ENCODE results near the gene EXOC3. TPM values are rescaled to one million over a fixed set of nuclear protein-coding genes. Genes with fewer than 3 reads are reported as not detected.
A peak's percentile ranks its signal among the peaks of the same experiment; 100 is the strongest.

Gene EXOC3
- total RNA-seq, 1 donor from 2014 or later = 28.6 TPM

DNA sequence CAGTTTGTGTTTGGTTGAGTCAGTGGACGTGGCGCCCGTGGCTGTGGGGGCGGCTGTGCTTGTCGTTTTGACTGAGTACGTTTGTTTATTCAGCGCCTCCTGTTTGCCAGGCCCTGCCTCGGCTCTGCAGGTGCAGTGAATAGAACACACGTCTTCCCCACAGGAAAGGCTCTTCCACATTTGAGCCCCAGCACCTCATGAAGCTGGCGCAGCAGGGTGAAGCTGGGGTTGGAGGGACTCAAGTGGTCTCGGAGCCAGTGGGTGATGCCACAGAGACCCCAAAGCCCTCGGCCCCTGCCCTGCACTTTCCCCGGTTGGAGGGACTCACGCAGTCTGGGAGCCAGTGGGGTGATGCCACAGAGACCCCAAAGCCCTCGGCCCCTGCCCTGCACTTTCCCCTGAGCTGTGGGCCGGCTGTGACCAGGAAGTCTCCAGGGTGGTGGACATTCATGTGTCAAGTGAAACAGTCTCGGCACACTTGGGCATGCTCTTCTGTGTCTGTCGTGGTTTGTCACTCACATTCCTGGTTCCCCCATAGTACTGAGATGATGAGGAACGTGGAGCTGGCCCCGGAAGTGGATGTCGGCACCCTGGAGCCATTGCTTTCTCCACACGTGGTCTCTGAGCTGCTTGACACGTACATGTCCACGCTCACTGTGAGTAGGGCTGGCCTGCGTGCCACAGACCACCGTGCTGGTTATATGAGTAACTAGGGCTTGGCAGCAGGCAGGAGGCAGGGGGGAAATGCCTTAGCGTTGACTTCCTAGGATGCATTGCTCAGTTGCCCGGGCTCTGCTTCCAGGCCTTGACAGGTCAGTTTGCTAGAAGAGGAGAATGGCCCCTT is 13.6 kb downstream of the EXOC3 start:
- peak; percentile 55 to 88 for DNase-seq (ENCODE audit: low read depth in 2 of 2)

DNA sequence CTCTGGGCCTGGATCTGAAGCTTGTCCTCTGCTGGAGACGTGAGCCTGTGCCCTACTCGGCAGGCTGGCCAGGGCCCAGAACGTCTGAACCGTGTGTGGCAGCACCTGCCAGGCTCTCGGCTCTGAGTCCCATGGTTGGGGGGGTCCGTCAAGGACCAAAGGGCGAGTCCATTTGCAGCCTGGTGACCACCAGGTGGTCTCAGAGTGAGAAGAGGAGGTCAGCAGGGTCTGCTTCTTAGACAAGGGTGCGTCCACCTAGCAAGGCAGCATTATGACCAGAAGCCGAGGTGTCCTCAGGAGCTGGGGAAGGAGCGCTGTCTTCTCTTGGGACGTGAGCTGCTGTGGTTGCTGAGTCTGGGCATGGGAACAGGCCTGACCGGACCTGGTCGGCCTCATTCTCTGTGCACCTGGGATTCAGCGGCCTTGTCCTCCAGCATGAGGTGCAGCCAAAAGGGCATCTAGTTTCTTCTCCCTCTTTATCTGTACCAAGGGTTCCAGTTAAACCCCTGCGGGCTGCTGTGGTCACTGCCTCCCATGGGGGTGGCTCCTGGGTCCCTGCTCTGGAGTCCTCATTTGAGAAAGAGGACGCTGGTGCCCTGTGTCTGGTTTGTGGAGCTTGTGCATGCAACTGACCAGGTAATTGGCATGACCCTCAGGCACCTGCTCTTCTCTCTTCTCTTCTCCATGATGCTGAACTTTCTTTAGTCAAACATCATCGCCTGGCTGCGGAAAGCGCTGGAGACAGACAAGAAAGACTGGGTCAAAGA is 14.4 kb downstream of the EXOC3 start:
- DNase-seq (ENCODE audit: low read depth in 2 of 2) = no peak

DNA sequence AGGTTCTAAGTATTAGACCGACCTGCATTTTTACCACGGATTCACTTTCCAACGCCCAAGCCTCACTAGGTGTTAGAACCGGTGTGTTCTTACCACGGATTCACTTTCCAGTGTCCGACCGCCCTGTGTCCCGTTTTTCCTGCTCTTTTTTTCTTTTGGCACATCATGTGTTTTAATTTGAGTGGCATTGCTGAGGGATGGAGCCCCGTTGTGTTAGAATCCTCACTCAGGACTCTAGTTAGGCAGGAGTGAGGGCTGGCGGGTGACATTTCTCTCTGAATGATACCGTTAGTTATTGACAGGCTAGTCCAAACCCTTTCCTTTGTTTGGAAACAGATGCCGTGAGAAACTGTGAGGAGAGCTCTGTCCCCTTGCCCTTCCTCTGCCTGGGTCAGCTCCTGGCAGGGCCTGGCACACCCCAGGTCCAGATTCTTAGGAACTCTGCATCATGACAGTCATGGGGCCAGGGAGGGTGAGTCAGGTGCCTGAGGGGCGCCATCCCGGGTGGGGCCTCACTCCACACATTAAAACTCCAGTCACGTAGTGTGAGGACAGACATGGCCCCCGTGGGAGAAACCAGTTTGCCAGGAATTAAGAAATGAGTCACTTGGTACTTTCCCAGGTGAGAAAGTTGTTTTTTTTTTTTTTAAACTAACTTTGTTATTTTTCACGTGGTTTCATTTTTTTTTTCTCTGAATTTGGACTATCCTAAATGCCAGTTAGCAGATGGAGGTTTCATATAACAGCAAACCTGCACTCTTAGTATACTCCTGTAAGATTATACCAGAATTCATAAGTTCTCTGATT is 15.8 kb downstream of the EXOC3 start:
- peak; percentile 45 to 91 for DNase-seq (ENCODE audit: low read depth in 2 of 2)

DNA sequence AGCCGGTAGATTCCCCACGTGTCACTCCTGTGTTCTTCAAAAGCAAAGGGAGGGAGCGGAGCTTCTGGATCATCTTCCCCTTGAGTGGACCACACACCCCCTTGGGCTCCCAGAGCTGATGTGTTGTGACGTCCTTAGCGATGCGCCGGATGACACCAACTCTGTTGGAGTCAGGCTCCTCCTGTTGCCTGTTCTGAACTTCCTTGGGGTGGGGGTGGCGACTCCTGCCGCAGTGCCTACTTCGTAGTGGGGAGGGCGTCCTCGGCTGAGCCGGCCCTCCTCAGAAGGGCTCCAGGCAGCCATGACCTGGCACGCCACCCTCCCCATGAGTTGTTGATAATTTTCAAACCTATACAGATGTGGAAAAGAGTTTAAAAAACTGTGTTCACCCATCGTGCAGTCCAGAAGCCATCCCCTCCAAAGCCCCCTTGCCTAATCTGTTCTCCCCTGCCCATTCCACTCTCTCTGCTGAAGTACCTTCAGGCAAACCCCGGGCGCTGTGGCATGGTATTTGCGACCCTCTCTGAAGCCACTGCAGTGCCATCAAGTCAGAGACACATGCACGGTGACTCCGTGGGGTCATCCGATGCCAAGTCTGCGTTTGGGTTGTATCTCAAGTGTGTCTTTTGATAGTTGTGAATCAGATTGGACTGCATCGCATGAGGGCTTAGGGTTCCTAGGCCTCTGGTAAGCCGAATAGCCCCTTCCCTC is 16.7 kb downstream of the EXOC3 start:
- DNase-seq (ENCODE audit: low read depth in 2 of 2) = no peak

DNA sequence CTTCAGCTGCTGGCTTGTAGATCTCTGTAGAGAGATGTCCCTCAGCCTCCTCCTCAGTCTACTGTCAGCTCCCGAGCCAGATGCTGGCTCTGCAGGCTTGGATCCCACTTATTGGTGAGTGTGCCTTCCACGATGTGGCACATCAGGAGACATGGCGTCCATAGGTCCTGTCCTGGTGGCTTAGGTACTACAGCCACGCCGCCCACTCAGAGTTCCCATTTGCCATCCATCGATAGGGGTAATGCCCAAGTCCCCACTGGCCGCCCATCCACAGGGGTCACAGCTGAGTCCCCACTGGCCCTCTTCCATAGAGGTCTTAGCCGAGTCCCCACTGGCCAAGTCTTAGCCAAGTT is 17.3 kb downstream of the EXOC3 start:
- no peak for DNase-seq (ENCODE audit: low read depth in 2 of 2)

DNA sequence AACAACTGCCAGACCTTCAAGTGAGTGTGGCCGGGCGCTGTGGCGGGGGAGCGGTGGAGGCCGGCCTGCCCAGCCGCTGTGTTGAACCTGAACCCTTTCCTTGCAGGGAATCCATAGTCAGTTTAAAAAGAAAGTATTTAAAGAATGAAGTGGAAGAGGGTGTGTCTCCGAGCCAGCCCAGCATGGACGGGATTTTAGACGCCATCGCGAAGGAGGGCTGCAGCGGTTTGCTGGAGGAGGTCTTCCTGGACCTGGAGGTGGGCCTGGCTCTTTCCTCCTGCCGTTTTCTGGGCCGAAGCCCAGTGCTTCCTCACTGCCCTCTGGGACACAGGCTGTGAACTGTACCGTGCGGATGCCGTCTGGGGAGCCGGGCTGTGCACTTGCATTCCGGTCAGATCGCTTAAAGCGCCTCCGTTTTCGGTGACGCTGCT is 19.1 kb downstream of the EXOC3 start:
- DNase-seq (ENCODE audit: low read depth in 2 of 2) = no peak

DNA sequence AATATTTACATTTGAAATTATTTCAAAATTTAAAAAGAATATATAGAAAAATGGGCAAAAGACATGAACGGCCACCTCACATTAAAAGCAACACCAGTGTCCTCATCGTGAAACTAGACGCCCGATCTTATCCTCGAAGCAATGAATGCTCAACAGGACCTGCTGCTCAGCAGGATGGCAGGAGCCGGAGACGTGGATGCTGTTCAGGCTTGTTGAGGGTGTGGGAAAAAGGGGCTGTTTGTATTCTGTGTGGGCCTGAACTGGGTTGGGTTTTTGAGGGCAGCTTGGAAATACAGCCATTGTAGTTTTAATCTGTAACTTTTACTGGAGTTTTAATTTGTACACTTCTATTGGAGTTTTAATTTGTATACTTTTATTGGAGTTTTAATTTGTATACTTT is 20.3 kb downstream of the EXOC3 start:
- no peak for DNase-seq (ENCODE audit: low read depth in 2 of 2)

DNA sequence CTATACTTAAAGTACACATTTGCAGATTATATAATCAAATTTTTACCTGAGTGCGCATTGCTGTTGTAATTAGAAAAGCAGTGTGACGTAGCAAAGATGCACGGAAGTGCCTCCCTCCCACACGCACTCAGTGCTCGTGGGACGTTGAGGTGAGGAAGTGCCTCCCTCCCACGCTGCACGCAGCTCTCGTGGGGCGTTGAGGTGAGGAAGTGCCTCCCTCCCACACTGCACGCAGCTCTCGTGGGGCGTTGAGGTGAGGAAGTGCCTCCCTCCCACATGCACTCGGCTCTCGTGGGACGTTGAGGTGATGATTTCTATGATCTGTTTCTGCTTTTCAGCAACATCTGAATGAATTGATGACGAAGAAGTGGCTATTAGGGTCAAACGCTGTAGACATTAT is 21.0 kb downstream of the EXOC3 start:
- no peak for DNase-seq (ENCODE audit: low read depth in 2 of 2)

DNA sequence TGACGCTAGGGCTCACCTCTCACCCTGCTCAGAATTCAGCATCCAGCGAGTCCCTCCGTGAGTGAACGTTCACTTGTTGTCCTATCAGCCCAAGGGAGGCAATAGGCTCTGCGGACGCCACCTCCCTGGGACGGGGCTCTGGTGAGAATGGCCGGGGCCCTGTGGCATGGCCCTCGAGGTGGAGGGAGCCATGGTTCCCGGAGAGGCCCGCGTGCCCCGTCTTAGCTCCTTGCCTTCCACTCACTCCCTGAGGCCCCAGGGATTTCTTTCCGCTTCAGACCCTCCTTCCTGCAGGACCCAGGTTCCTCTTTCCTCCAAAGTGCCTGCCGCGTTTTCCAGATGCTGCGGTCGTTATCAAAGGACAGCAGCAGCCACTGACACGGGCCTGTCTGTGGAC is 21.5 kb downstream of the EXOC3 start:
- DNase-seq (ENCODE audit: low read depth in 2 of 2) = no peak

DNA sequence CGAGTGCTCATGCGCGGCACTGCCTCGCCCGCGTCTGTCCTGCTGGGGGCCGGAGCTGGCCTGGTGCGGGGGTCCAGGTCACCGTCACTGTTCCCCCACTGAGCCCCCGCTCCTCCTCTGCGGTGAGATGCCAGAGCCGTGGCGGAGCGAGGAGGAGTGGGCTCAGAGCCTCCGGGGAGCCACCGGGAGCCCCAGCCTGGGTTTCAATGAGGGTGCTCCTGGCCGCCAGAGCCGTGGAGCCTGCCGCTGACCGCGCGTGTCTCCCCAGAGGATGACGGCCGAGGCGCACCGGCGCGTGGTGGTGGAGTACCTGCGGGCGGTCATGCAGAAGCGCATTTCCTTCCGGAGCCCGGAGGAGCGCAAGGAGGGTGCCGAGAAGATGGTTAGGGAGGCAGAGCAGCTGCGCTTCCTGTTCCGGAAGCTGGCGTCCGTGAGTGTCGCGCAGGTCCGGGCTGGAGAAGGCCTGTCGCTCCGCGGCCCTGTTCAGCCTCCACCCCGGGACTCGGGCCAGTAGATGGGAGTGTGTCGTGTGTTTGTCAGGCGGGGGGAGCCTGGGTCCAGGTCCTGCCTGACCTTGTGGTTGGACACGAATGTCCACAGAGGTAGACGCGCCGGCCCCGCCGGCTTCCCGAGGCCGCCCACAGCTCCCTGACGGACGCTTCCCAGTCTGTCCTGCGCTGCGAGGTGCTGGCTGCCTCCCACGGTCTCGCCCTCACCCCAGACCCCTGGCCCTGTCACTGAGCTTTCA is 22.0 kb downstream of the EXOC3 start:
- no peak for DNase-seq (ENCODE audit: low read depth in 2 of 2)

DNA sequence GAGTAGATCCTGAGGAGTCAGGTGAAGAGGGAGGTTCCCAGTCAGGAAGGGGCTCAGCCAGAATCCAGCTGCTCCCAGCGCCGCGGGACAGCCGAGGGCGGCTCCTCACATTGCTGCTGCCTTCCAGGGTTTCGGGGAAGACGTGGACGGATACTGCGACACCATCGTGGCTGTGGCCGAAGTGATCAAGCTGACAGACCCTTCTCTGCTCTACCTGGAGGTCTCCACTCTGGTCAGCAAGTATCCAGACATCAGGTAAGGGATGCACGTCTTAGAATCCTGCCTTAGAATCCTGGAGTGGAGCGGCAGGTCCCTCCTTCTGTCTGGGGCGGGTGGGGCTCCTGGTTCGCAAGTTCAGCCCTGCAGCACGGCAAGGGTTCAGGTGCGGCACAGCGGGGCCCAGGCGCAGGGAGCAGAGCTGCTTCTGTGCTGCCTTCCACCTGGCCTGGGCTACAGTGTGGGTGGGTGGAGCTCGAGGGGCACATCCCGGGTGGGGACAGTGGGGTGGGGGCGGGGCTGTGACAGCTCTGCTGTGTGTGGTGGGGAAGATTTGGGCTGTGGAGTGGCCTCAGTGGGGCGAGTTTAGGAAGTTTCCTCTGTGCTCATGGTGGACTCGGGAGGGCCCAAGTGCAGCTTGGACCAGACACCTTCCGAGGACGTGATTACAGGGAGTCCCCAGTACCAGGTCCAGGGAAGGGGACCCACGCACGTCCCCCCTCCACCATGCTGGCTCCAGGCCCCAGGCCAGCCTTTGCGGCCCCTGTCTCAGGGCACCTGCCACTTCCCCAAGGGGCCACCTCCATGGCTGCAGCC is 22.8 kb downstream of the EXOC3 start:
- DNase-seq (ENCODE audit: low read depth in 2 of 2) = no peak

DNA sequence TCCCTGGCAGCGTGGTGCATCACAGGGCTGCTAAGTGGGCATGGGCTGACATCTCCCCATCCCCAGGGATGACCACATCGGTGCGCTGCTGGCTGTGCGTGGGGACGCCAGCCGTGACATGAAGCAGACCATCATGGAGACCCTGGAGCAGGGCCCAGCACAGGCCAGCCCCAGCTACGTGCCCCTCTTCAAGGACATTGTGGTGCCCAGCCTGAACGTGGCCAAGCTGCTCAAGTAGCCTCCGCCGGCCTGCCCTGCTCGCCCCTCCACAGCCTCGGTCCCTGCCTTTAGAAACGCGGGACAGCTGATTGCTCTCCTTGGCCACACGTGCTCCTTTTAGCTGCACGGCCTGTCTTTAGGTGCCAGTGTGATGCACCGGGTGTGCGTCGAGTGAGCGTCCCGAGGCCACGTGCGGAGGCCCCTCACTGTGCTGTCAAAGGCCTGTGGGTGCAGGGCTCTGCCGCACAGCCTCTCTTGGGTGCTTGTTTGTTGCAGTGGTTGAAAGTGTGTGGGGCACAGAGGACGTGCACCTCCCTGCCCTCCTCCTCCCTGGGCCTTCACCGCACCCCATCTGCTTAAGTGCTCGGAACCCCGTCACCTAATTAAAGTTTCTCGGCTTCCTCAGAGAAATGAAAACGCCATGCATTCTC is 23.8 kb downstream of the EXOC3 start:
- no peak for DNase-seq (ENCODE audit: low read depth in 2 of 2)

DNA sequence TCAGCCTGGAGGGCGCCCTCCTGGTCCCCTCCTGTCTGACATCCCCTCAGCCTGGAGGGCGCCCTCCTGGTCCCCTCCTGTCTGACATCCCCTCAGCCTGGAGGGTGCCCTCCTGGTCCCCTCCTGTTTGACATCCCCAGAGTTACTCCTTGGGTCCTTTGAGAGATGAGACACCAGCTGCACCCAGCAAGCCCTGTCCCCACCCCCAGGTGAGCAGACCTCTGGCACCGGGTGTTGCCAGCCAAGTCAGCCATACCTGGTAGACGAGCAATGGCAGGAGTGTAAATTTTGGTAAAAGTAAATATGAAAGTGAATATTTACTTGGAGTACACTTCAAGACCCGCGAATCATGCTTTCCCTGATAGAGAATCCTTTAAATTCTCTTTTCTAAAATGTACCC is 25.4 kb downstream of the EXOC3 start:
- no peak for DNase-seq (ENCODE audit: low read depth in 2 of 2)

DNA sequence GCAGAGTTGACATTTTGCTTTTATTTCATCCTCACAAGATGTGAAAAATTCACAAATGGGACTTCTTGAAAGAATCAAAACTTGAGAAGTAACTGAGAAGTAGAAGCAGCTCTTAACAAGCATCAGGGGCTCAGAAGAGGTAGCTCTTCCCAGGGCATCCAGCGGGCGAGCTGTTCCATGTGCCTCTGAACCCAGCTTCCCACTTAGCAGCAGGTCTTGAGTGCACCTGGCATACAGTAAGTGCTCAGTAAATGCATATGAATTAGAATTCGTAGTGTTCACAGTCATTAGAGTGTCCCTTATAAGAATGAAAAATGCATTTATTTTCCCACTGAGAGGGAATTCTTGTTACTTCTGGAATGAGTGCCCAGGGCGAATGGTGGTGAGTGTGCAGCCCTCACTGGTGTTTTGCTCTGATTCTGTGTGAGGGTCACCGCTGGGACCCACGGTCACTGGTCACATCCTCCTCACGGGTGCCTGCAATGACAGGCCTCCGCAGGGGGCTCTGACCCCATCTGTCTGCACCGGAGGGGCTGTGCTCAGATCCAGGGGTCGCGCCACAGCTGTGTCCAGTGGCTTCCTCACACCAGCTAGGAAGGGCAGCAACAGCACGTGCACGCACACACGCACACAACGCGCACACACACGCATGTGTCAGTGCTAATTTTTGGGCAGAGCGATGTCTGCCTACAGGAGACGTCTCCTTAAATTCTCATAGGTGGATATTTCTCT is 26.9 kb downstream of the EXOC3 start:
- DNase-seq (ENCODE audit: low read depth in 2 of 2) = peak; percentile 23 to 67

DNA sequence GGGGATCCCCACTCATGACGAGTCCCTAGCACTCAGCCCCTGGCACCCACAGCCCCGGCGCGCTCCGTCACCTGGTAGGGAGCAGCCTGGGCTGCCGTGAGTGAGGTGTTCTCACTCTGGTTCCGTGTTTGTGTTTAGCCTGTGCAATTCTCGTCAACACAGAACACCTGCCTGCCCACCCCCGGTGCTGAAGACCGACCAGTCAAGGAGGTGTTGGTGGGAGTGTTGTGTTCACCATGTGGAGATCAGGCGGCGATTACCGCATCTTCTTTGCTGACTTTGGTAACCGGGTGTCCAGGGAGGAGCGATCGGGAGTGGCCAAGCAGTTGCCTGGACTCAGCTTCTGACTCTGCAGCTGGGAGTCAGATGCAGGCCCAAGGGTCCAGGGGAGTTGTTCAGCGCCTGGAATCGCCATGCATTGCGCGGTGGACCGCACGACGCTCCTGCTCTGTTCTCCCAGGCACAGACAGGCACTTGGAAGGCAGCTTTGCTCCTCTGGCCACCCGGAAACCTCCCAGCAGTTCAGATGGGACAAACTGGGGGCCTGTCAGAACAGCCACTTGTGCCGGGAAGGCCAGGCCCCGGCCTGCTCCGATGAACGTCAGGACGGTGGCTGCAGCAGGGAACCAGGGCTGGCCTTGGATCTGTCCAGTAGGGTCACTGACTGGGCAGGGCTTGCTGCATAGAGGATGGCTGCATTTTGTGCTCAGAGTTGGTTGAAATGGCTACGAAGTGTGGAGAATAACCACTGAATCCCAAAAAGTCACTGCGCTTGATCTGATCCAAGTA is 28.2 kb downstream of the EXOC3 start:
- DNase-seq (ENCODE audit: low read depth in 2 of 2) = no peak

DNA sequence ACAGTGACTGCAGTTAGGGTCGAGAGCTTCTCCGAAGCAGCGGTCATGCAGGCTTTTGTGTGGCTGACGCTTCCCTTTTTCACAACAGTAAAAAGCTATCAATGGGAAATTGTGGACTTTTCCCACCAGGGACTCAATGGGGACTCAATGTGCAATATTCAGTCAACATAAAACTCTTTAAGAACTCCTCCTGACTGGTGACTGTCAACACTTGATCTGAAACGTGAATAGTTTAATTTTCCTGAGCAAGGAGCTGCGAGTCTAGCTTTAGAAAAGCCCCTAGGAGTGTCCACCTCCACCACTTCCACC is 28.7 kb downstream of the EXOC3 start:
- DNase-seq (ENCODE audit: low read depth in 2 of 2) = no peak

DNA sequence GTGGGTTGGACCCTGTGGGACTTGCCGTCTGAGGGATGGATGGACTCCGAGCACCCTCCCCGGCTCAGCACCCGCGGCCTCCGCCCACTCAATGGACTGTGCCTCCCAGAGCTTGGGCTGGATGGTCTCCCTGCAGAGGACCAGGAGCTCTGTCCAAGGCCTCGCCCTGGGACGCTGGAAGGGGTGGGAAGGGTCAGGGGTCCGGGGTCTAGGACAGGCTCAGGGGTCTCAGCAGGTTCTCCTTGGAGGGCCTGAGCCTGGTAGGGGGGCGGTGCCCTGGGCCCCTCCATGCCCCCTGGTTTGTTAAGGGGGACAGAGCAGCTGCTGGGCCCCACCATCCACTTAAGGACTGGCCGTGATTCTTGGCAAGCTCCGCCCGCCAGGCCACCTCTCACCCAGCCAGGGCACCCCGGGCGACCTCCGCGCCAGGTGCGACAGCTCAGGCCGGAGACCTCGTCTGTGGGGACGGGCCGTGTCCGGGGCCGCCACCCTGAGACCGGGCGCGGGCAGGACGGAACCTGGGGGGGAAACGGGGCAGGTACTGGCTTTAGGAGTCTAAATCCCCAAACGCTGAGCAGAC is 29.2 kb downstream of the EXOC3 start:
- peak in 1 of 2 donors; percentile 15 for DNase-seq (ENCODE audit: low read depth in 2 of 2)

Data from dermis microvascular lymphatic vessel endothelial cell (primary cell).